ENCODE data around the gene UMAD1. TPM values are rescaled to one million over a fixed set of nuclear protein-coding genes. Genes with fewer than 3 reads are reported as not detected.

The UMAD1 gene
- total RNA-seq, 1 donor from 2014 or later: 16.4 TPM

DNA sequence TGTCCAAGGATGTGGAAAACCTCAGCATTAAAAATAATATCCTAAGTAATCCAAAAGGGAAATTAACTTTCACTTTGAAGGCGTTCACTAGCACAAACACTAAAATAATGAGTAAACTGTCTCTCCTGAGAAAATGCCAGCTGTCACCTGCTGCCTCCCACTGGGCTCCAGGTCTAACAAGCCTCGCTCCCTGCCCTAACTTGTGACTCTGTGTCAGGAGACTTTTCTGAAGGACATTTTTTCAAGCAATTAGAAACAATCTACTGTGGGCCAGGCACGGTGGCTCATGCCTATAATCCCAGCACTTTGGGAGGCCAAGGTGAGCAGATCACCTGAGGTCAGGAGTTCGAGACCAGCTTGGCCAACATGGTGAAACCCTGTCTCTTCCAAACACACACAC is 255.2 kb downstream of the UMAD1 start:
- Histone ChIP-seq H3K9me3 (replicated peaks) (no peaks in the 10 kb centered on the region), H3K4me1 (no peaks in the 10 kb centered on the region), H3K4me3 (no peak overlapping the region), H3K27me3 (ENCODE audit: low read depth) (no peaks in the 10 kb centered on the region), H3K27ac (replicated peaks) (no peak overlapping the region), H3K36me3 (peaks cover 3% of the 10 kb centered on the region)
- TF ChIP-seq CTCF (IDR thresholded peaks at IDR 0.05; ENCODE audit: borderline replicate concordance): no peak
- no peak for DNase-seq
- intact Hi-C loops (cut with micrococcal nuclease): no loop called here

DNA sequence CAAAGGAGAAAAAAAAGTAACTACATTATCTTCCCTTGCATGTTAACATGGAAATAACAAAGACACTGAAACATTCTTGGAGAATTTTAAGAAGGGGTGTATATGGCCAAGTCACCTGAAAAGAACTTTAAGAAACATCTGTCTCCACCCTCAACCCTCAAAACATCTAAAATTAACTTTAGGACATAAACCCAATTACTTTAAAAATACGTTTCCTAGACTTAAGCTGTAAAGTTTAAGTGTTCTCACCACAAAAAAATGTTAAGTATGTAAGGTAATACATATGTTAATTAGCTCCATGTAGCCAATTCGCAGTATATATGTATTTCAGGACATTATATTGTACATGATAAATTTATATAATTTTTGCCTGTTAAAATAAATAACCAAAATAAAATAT is 257.0 kb downstream of the UMAD1 start:
- intact Hi-C loops (cut with micrococcal nuclease): no loop called here
- TF ChIP-seq CTCF (IDR thresholded peaks at IDR 0.05; ENCODE audit: borderline replicate concordance): no peak
- no peaks in the 10 kb centered on the region for H3K27me3 ChIP-seq (ENCODE audit: low read depth)
- DNase-seq: no peak
- H3K36me3 ChIP-seq: peaks cover under 1% of the 10 kb centered on the region
- peaks cover 1% of the 10 kb centered on the region for H3K4me1 ChIP-seq
- H3K4me3 ChIP-seq: no peak overlapping the region
- H3K27ac ChIP-seq (replicated peaks): no peak overlapping the region
- no peaks in the 10 kb centered on the region for H3K9me3 ChIP-seq (replicated peaks)

GRCh38 chr7:7897949-7898515 is 257.5 kb downstream of the UMAD1 start:
- Histone ChIP-seq H3K27me3 (ENCODE audit: low read depth) (no peaks in the 10 kb centered on the region), H3K4me3 (no peak overlapping the region), H3K27ac (replicated peaks) (no peak overlapping the region), H3K4me1 (peaks cover 6% of the 10 kb centered on the region), H3K9me3 (replicated peaks) (no peaks in the 10 kb centered on the region), H3K36me3 (no peaks in the 10 kb centered on the region)
- DNase-seq: no peak
- intact Hi-C loops (cut with micrococcal nuclease): no loop called here
- TF ChIP-seq CTCF (IDR thresholded peaks at IDR 0.05; ENCODE audit: borderline replicate concordance): no peak

- Histone ChIP-seq H3K4me3 (no peak overlapping the region), H3K36me3 (no peaks in the 10 kb centered on the region), H3K27me3 (ENCODE audit: low read depth) (no peaks in the 10 kb centered on the region), H3K9me3 (replicated peaks) (no peaks in the 10 kb centered on the region), H3K4me1 (peaks cover 6% of the 10 kb centered on the region), H3K27ac (replicated peaks) (no peak overlapping the region)
- intact Hi-C loops (cut with micrococcal nuclease): no loop called here
- no peak for DNase-seq
- no peak for TF ChIP-seq CTCF (IDR thresholded peaks at IDR 0.05; ENCODE audit: borderline replicate concordance)
These were observed 262.3 kb downstream of the UMAD1 start for GRCh38 chr7:7902845-7903244.

GRCh38 chr7:7907306-7907705 is 266.8 kb downstream of the UMAD1 start:
- H3K4me3 ChIP-seq: no peak overlapping the region
- H3K27ac ChIP-seq (replicated peaks): no peak overlapping the region
- no peak for TF ChIP-seq CTCF (IDR thresholded peaks at IDR 0.05; ENCODE audit: borderline replicate concordance)
- H3K36me3 ChIP-seq: no peaks in the 10 kb centered on the region
- H3K27me3 ChIP-seq (ENCODE audit: low read depth): no peaks in the 10 kb centered on the region
- H3K9me3 ChIP-seq (replicated peaks): no peaks in the 10 kb centered on the region
- no peak for DNase-seq
- H3K4me1 ChIP-seq: peaks cover 6% of the 10 kb centered on the region
- intact Hi-C loops (cut with micrococcal nuclease): no loop called here
